ENCODE data around the gene CCT4. TPM values are rescaled to one million over a fixed set of nuclear protein-coding genes. Genes with fewer than 3 reads are reported as not detected.

Gene CCT4, protein sequence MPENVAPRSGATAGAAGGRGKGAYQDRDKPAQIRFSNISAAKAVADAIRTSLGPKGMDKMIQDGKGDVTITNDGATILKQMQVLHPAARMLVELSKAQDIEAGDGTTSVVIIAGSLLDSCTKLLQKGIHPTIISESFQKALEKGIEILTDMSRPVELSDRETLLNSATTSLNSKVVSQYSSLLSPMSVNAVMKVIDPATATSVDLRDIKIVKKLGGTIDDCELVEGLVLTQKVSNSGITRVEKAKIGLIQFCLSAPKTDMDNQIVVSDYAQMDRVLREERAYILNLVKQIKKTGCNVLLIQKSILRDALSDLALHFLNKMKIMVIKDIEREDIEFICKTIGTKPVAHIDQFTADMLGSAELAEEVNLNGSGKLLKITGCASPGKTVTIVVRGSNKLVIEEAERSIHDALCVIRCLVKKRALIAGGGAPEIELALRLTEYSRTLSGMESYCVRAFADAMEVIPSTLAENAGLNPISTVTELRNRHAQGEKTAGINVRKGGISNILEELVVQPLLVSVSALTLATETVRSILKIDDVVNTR
- total RNA-seq = 122 and 183 TPM in 2 replicates

DNA sequence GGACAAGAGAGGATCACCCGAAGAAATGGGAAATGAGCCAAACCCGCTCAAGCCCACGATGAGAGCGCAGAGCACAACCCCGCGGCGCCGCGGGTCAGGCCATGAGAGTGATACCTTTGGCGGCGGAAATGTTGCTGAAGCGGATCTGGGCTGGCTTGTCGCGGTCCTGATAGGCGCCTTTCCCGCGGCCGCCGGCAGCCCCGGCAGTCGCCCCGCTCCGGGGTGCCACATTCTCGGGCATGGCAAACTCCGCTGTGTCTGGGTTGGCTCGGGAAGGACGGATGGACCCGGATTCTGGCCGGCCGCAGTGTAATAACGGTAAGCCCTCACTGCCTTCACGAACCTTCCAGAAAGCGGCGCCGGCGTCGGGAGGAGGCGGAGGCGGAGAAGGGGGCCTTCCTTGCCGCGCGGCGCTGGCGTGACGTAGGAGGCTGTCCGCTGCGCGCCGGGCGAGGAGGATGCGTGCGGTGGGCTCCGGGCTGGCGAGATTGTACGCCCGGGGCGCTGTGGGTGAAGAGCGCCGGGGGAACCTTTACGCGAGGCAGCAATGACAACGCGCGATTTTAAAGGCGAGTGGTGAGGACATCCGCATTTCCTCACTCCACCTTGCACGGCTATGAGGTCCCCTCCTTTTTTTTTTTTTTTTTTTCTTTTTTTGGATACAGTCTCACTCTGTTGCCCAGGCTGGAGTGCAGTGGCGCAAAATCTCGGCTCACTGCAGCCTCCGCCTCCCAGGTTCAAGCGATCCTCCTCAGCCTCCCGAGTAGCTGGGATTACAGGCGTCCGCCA is at the start of gene CCT4:
CCT4 (minus strand) TSS at position 390 of the 789 bp plus-strand sequence; CDS start at position 241, 149 bp downstream.
- Histone ChIP-seq H3K27me3 (ENCODE audit: control insufficient read depth, insufficient read depth, low read length) (no peaks in the 10 kb centered on the region), H3K36me3 (ENCODE audit: control insufficient read depth, insufficient read depth, low read length) (peaks cover 5% of the 10 kb centered on the region), H3K4me3 (ENCODE audit: low read depth, low read length) (peak within 1 kb of the TSS; percentile 99)
- DNase-seq (ENCODE audit: low read depth) = peak; percentile 50
- no peak for FAIRE-seq
- TF ChIP-seq, protein P1, sequence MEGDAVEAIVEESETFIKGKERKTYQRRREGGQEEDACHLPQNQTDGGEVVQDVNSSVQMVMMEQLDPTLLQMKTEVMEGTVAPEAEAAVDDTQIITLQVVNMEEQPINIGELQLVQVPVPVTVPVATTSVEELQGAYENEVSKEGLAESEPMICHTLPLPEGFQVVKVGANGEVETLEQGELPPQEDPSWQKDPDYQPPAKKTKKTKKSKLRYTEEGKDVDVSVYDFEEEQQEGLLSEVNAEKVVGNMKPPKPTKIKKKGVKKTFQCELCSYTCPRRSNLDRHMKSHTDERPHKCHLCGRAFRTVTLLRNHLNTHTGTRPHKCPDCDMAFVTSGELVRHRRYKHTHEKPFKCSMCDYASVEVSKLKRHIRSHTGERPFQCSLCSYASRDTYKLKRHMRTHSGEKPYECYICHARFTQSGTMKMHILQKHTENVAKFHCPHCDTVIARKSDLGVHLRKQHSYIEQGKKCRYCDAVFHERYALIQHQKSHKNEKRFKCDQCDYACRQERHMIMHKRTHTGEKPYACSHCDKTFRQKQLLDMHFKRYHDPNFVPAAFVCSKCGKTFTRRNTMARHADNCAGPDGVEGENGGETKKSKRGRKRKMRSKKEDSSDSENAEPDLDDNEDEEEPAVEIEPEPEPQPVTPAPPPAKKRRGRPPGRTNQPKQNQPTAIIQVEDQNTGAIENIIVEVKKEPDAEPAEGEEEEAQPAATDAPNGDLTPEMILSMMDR (IDR thresholded peaks at IDR 0.05; ENCODE audit: insufficient read depth, low read length, severe bottlenecking) = no peak

DNA sequence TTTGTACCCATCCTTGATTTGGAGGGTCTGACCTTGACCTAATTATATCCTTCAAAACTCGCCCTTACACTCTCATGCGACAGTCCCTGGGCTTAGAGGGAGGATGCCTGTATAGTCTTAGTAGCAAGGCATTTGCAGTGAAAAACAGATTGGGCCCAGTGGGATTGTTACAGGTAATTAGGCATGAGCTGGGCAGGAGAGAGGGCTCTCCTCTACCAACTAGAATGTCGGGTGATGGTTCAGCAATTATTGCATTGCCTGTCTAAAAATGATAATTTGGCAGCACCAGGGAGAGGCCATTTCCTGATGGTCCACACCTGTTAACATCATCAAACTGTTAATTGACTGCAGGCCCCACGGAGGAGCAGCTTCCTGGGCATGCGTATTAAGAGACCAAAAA is 49.4 kb upstream of the CCT4 start:
- FAIRE-seq (no peak), DNase-seq (ENCODE audit: low read depth) (no peak)
- Histone ChIP-seq H3K4me3 (ENCODE audit: low read depth, low read length) (no peak overlapping the region), H3K36me3 (ENCODE audit: control insufficient read depth, insufficient read depth, low read length) (no peaks in the 10 kb centered on the region), H3K27me3 (ENCODE audit: control insufficient read depth, insufficient read depth, low read length) (no peaks in the 10 kb centered on the region)
- TF ChIP-seq, protein P1 (IDR thresholded peaks at IDR 0.05; ENCODE audit: insufficient read depth, low read length, severe bottlenecking) = no peak

DNA sequence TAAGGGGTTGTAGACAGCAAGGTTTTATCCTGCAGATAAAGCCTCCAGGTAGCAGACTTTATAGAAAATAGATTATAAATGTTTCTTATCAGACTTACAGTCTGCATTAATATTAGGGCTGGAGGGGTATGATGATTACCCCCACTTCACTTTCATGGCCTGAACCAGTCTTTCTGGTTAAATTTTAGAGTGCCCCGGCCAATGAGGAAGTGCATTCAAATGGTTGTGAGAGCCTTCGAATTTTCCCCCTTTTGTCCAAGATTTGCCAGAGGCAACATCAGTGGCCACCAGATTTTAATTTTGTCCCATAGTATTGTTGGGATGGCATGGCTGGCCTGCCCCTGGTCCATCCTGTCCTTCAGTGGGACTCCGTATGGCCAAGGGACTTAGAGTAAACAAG is 48.6 kb upstream of the CCT4 start:
- Histone ChIP-seq H3K27me3 (ENCODE audit: control insufficient read depth, insufficient read depth, low read length) (no peaks in the 10 kb centered on the region), H3K36me3 (ENCODE audit: control insufficient read depth, insufficient read depth, low read length) (no peaks in the 10 kb centered on the region), H3K4me3 (ENCODE audit: low read depth, low read length) (no peak overlapping the region)
- FAIRE-seq (no peak), DNase-seq (ENCODE audit: low read depth) (no peak)
- TF ChIP-seq, protein P1 (IDR thresholded peaks at IDR 0.05; ENCODE audit: insufficient read depth, low read length, severe bottlenecking) = no peak

DNA sequence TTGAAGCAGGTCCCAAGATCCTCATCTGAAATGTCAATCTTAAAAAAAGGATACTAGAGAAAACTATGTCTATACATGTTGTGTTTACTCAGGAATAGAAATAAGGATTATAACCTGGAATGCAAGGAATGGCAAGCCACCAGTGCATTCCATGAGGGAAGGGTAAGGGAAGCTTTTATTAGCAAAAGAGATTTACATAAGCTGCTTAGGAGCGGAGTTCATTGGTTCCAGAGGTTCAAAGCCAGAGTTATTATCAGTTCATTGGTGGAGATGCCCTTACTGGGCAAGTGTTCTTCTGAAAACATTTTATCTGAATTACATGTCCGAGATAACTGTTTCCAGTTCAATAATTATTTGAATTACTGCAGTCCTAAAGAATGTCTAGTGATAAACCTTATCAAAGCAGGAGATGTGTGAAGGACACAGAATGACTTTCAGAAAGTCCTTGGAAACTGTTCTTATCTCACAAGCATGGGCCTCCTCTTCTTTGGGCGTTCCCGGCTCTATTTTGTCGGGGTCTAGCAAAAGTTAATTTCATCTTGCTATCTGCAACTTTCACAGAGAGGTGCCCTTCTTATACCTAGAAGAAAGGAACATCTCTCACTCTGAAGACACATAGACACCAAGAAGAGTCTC is 40.5 kb upstream of the CCT4 start:
- DNase-seq (ENCODE audit: low read depth) (peak; percentile 24), FAIRE-seq (no peak)
- Histone ChIP-seq H3K4me3 (ENCODE audit: low read depth, low read length) (no peak overlapping the region), H3K36me3 (ENCODE audit: control insufficient read depth, insufficient read depth, low read length) (no peaks in the 10 kb centered on the region), H3K27me3 (ENCODE audit: control insufficient read depth, insufficient read depth, low read length) (no peaks in the 10 kb centered on the region)
- TF ChIP-seq, protein P1 (IDR thresholded peaks at IDR 0.05; ENCODE audit: insufficient read depth, low read length, severe bottlenecking) = no peak

DNA sequence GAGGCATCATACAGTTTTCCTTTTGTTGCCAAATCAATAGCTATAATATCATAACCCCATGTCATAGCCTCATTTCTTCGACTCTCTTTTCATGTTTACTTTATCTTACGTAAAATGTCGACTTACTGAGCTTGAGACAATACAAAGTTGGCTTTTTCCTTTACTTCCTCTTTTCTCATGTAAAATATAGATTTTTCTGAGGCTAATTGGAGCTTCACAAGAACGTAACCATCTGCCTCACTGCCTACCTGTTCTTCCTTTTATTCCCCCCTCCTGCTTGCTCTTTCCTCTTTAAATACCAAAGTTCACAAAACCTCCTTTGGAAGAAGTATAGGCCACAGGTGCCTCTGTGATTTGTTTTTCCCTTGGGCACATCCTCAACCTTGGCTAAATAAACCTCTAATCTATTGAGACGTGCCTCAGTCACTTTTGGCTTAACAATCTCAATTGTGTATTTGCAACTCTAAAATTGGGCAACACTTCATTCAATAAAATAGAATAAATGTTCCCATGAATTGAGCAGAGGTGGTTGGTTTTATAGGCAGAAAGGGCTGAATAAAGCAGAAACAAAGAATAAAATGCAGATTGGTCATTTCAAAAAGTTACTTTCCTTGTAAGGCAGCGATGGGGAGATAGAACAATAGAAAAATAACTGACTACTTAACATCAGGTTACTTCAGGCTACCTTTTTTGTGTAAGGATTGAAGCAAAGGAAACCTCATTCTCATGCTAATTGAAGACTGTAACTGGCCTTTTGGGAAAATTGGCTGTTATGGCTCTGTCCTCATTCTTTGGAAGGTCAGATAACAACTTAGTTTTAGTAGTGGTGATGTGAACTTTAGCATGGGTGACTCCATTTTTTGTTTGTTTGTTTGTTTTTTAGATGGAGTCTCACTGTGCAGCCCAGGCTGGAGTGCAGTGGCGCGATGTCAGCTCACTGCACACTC is 38.3 kb upstream of the CCT4 start:
- H3K27me3 ChIP-seq (ENCODE audit: control insufficient read depth, insufficient read depth, low read length) = no peaks in the 10 kb centered on the region
- no peaks in the 10 kb centered on the region for H3K36me3 ChIP-seq (ENCODE audit: control insufficient read depth, insufficient read depth, low read length)
- DNase-seq (ENCODE audit: low read depth) (no peak), FAIRE-seq (no peak)
- H3K4me3 ChIP-seq (ENCODE audit: low read depth, low read length) = no peak overlapping the region
- TF ChIP-seq, protein P1 (IDR thresholded peaks at IDR 0.05; ENCODE audit: insufficient read depth, low read length, severe bottlenecking) = no peak

Data from bronchial epithelial cell (primary cell).